ENCODE results near the gene HECW1. TPM values are rescaled to one million over a fixed set of nuclear protein-coding genes. Genes with fewer than 3 reads are reported as not detected.

Gene HECW1
- total and polyA plus RNA-seq, 2 of the 8 experiments (the other 6 are each of a cell fraction or from before 2014, with no cell fraction given), result 2.9 to 12.7 TPM

- POLR2A ChIA-PET (ENCODE audit: partially characterized antibody), result interaction anchor here (1.7 kb wide), 1 partner anchor 15 kb away, joined by 4 read pairs; no protein-coding TSS in a partner anchor
- no peak overlapping the region for H2AFZ ChIP-seq (ENCODE audit: low read length)
- 91% methylated on average over 6 of the region's 6 CpGs; no CpG with 5 or more reads in 1 of the 2 experiments for WGBS, 2 experiments (ENCODE audit: extremely low coverage in 1 of 2, insufficient coverage in 1 of 2, insufficient read length in 1 of 2, insufficient replicate concordance in 2 of 2, low coverage in 1 of 2, low lambda C conversion rate in 2 of 2, missing lambda C conversion rate in 1 of 2)
- H3K9ac ChIP-seq (replicated peaks in 1 of 4; ENCODE audit: extremely low read depth in 1 of 4, low read depth in 3 of 4, low read length in 3 of 4), result no peak overlapping the region
- H3K14ac ChIP-seq (ENCODE audit: insufficient read length), result no peak overlapping the region
- no peak overlapping the region for H3K4me3 ChIP-seq (ENCODE audit: extremely low read depth in 1 of 4, insufficient read depth in 2 of 4, low read depth in 3 of 4, low read length in 4 of 4)
- no peak overlapping the region for H4K5ac ChIP-seq (ENCODE audit: insufficient read length, low read depth, low read length)
- no peaks in the 10 kb centered on the region for H3K79me1 ChIP-seq (ENCODE audit: low read depth, low read length)
- H3K27me3 ChIP-seq (replicated peaks in 1 of 4; ENCODE audit: control insufficient read depth in 3 of 4, extremely low read depth in 1 of 4, insufficient read depth in 3 of 4, low read length in 3 of 4), result no peaks in the 10 kb centered on the region
- no peak overlapping the region for H2BK20ac ChIP-seq (ENCODE audit: low read length)
- no peaks in the 10 kb centered on the region for H3K79me2 ChIP-seq (ENCODE audit: control insufficient read depth in 1 of 2, insufficient read depth in 2 of 2, low read length in 2 of 2)
- no peak overlapping the region for H3K4ac ChIP-seq (replicated peaks; ENCODE audit: insufficient read length, low read depth, low read length)
- FAIRE-seq (no peak), DNase-seq (ENCODE audit: low read depth in 1 of 2, low spot score in 2 of 2) (no peak)
- no peaks in the 10 kb centered on the region for H4K20me1 ChIP-seq (replicated peaks in 1 of 2; ENCODE audit: control insufficient read depth in 1 of 2, insufficient read depth in 2 of 2, low read length in 2 of 2)
- no peaks in the 10 kb centered on the region for H3K36me3 ChIP-seq (ENCODE audit: control insufficient read depth in 2 of 4, insufficient read depth in 4 of 4, low read length in 3 of 4)
- no peak overlapping the region for H3K23ac ChIP-seq (ENCODE audit: insufficient read length)
- H2AK5ac ChIP-seq (ENCODE audit: low read depth, low read length), result no peak overlapping the region
- H4K91ac ChIP-seq (replicated peaks; ENCODE audit: insufficient read length, low read length), result no peak overlapping the region
- CTCF ChIA-PET (ENCODE audit: partially characterized antibody), result interaction anchor here (8.5 kb wide), 1 partner anchor 14 kb away, joined by 44 read pairs; the partner anchor contains the start of gene STK17A
- H2BK120ac ChIP-seq (replicated peaks; ENCODE audit: low read depth, low read length), result no peak overlapping the region
- no peak overlapping the region for H3K56ac ChIP-seq (replicated peaks; ENCODE audit: insufficient read length, low read depth, low read length)
- no peak overlapping the region for H3K4me2 ChIP-seq (ENCODE audit: insufficient read depth in 1 of 2, low read depth in 2 of 2, low read length in 2 of 2)
- no peaks in the 10 kb centered on the region for H3K23me2 ChIP-seq (ENCODE audit: low read depth, low read length)
- no peak overlapping the region for H2BK12ac ChIP-seq (ENCODE audit: low read depth, low read length)
- H3K4me1 ChIP-seq (replicated peaks in 1 of 4; ENCODE audit: control insufficient read depth in 3 of 4, insufficient read depth in 4 of 4, low read length in 3 of 4), result no peaks in the 10 kb centered on the region
- H4K8ac ChIP-seq (ENCODE audit: extremely low read depth, insufficient read depth, low read length), result no peak overlapping the region
- no peak overlapping the region for H2BK15ac ChIP-seq (ENCODE audit: low read length)
- H3K27ac ChIP-seq (ENCODE audit: low read depth, low read length), result no peak overlapping the region
- no peaks in the 10 kb centered on the region for H3K9me3 ChIP-seq (ENCODE audit: insufficient read depth in 2 of 2, low read depth in 1 of 2, low read length in 1 of 2)
- no peak overlapping the region for H2BK5ac ChIP-seq (ENCODE audit: low read depth, low read length)
- no peak overlapping the region for H3K18ac ChIP-seq (ENCODE audit: extremely low read depth, low read length)
- TF ChIP-seq CHD2 (IDR thresholded peaks at IDR 0.05; ENCODE audit: low read length), result no peak
- no peak for TF ChIP-seq EZH2 (IDR thresholded peaks at IDR 0.05; ENCODE audit: low read depth, low read length, severe bottlenecking)
- no peak for TF ChIP-seq E2F6 (IDR thresholded peaks at IDR 0.05)
- no peak for TF ChIP-seq TAF7 (optimal IDR thresholded peaks at IDR 0.05; ENCODE audit: borderline replicate concordance, low read depth, low read length)
- no peak for TF ChIP-seq NANOG (IDR thresholded peaks at IDR 0.05; ENCODE audit: insufficient read depth, low read depth, low read length, poor library complexity, severe bottlenecking)
- no peak for TF ChIP-seq SIX5 (IDR thresholded peaks at IDR 0.05; ENCODE audit: low read depth, low read length)
- TF ChIP-seq FOSL1 (IDR thresholded peaks at IDR 0.05; ENCODE audit: insufficient read depth, low read depth, low read length), result no peak
- no peak for TF ChIP-seq JUND (IDR thresholded peaks at IDR 0.05; ENCODE audit: low read length)
- TF ChIP-seq HDAC6 (IDR thresholded peaks at IDR 0.05; ENCODE audit: low read depth, low read length), result no peak
- no peak for TF ChIP-seq POLR2A (IDR thresholded peaks at IDR 0.05; ENCODE audit: control extremely low read depth in 1 of 2, low read depth in 2 of 2, low read length in 2 of 2)
- TF ChIP-seq MAFK (IDR thresholded peaks at IDR 0.05; ENCODE audit: low read depth, low read length), result no peak
- TF ChIP-seq RBBP5 (IDR thresholded peaks at IDR 0.05; ENCODE audit: borderline replicate concordance, low read depth, low read length), result no peak
- no peak for TF ChIP-seq SUZ12 (IDR thresholded peaks at IDR 0.05; ENCODE audit: low read length)
- no peak for TF ChIP-seq CBX5 (IDR thresholded peaks at IDR 0.05; ENCODE audit: low read depth, low read length)
Observed at GRCh38 chr7:43568529-43568928, 456.1 kb downstream of the HECW1 start.

Measured in H1 (cell line).